HG03521 (cell line): ENCODE results near the gene MAD1L1.

Source experiments
- ATAC-seq: cut with Tn5 transposase; IDR thresholded peaks from one replicate; pipeline ENCODE4 v1.9.1; 2021; ENCODE audit warnings: mild to moderate bottlenecking, moderate library complexity; ENCODE audit not compliant: unreplicated experiment

The MAD1L1 gene

GRCh38 chr7:2219606-2220005 lies 13.1 kb downstream of the MAD1L1 start:
- ATAC-seq, result no peak

GRCh38 chr7:2219136-2219535 lies 13.6 kb downstream of the MAD1L1 start:
- ATAC-seq, result no peak

- ATAC-seq, result no peak
Measured at GRCh38 chr7:2218444-2218785, 14.3 kb downstream of the MAD1L1 start.

GRCh38 chr7:2217716-2218443 lies 14.9 kb downstream of the MAD1L1 start:
- no peak for ATAC-seq

- ATAC-seq, result no peak
Measured at GRCh38 chr7:2217206-2217605, 15.5 kb downstream of the MAD1L1 start.

- ATAC-seq, result no peak
Measured at GRCh38 chr7:2215851-2216250, 16.9 kb downstream of the MAD1L1 start.

GRCh38 chr7:2214636-2215035 lies 18.1 kb downstream of the MAD1L1 start:
- ATAC-seq, result no peak

- ATAC-seq, result no peak
Measured at GRCh38 chr7:2213551-2214215, 19.1 kb downstream of the MAD1L1 start.

GRCh38 chr7:2212906-2213305 lies 19.8 kb downstream of the MAD1L1 start:
- no peak for ATAC-seq

- ATAC-seq, result no peak
Measured at GRCh38 chr7:2211926-2212325, 20.8 kb downstream of the MAD1L1 start.

GRCh38 chr7:2211259-2211880 lies 21.4 kb downstream of the MAD1L1 start:
- ATAC-seq, result no peak

- no peak for ATAC-seq
Measured at GRCh38 chr7:2210551-2211258, 22.0 kb downstream of the MAD1L1 start.

GRCh38 chr7:2209961-2210323 lies 22.8 kb downstream of the MAD1L1 start:
- no peak for ATAC-seq

- ATAC-seq, result no peak
Measured at GRCh38 chr7:2209146-2209960, 23.4 kb downstream of the MAD1L1 start.

GRCh38 chr7:2208712-2209111 lies 24.0 kb downstream of the MAD1L1 start:
- ATAC-seq, result no peak

GRCh38 chr7:2205036-2205780 lies 27.5 kb downstream of the MAD1L1 start:
- ATAC-seq, result no peak

GRCh38 chr7:2204446-2204845 lies 28.3 kb downstream of the MAD1L1 start:
- no peak for ATAC-seq

GRCh38 chr7:2203766-2204300 lies 28.9 kb downstream of the MAD1L1 start:
- no peak for ATAC-seq

- no peak for ATAC-seq
Measured at GRCh38 chr7:2202901-2203765, 29.6 kb downstream of the MAD1L1 start.
